NCI-H187 treated with DMSO at 0.1 percent for 48 hours (cell line): Measurements from ENCODE around the gene RPP30.

Experiments
- DNase-seq: peaks from one replicate; lab custom pipeline; 2025; lab: John Stamatoyannopoulos, UW

RPP30 gene

GRCh38 chr10:90871766-90872647, at the start of gene RPP30:
Gene RPP30 (plus strand): TSS chr10:90871974. CDS start chr10:90871987, 13 bp downstream.
- no peak for DNase-seq

- DNase-seq: no peak
Measured at GRCh38 chr10:90822508-90822907, 49.3 kb upstream of the RPP30 start.

- DNase-seq: no peak
Measured at GRCh38 chr10:90832111-90832510, 39.7 kb upstream of the RPP30 start.

GRCh38 chr10:90834326-90834725, 37.4 kb upstream of the RPP30 start:
- no peak for DNase-seq

- DNase-seq: no peak
Measured at GRCh38 chr10:90837486-90837885, 34.3 kb upstream of the RPP30 start.

- no peak for DNase-seq
Measured at GRCh38 chr10:90842725-90843124, 29.0 kb upstream of the RPP30 start.

GRCh38 chr10:90845726-90846125, 26.0 kb upstream of the RPP30 start:
- no peak for DNase-seq

GRCh38 chr10:90846746-90847145, 25.0 kb upstream of the RPP30 start:
- DNase-seq: no peak

GRCh38 chr10:90847436-90847835, 24.3 kb upstream of the RPP30 start:
- no peak for DNase-seq

GRCh38 chr10:90849956-90850749, 21.6 kb upstream of the RPP30 start:
- DNase-seq: no peak

GRCh38 chr10:90855126-90855525, 16.6 kb upstream of the RPP30 start:
- DNase-seq: no peak

GRCh38 chr10:90856261-90856660, 15.5 kb upstream of the RPP30 start:
- DNase-seq: no peak

- DNase-seq: no peak
Measured at GRCh38 chr10:90856964-90857634, 14.7 kb upstream of the RPP30 start.

- DNase-seq: no peak
Measured at GRCh38 chr10:90857635-90858460, 13.9 kb upstream of the RPP30 start, which contains the start of gene HTR7. Gene HTR7 (minus strand): TSS chr10:90858039. CDS start chr10:90857671, 368 bp downstream.

- no peak for DNase-seq
Measured at GRCh38 chr10:90858461-90858968, 13.3 kb upstream of the RPP30 start.

GRCh38 chr10:90859321-90859751, 12.4 kb upstream of the RPP30 start:
- no peak for DNase-seq

GRCh38 chr10:90860790-90861189, 11.0 kb upstream of the RPP30 start:
- no peak for DNase-seq

GRCh38 chr10:90862908-90863514, 8.8 kb upstream of the RPP30 start:
- no peak for DNase-seq

GRCh38 chr10:90865401-90865800, 6.4 kb upstream of the RPP30 start:
- no peak for DNase-seq

GRCh38 chr10:90866050-90866598, 5.7 kb upstream of the RPP30 start:
- no peak for DNase-seq
